Skeletal muscle satellite cell (primary cell): ENCODE data around the gene MAGED2.

Experiments used
- H3K27me3 ChIP-seq: 2 replicates; pipeline ENCODE4 v1.7.0; 2013; ENCODE audit warnings: low read length; ENCODE audit not compliant: control insufficient read depth, insufficient read depth
- H3K36me3 ChIP-seq: 2 replicates; pipeline ENCODE4 v1.7.0; 2013; ENCODE audit warnings: mild to moderate bottlenecking, control low read depth, low read length; ENCODE audit not compliant: insufficient read depth
- H3K4me1 ChIP-seq: 2 replicates; pipeline ENCODE4 v1.7.0; 2013; ENCODE audit warnings: low read length; ENCODE audit not compliant: control insufficient read depth, insufficient read depth
- H3K4me2 ChIP-seq: 2 replicates; pipeline ENCODE4 v1.7.0; 2013; ENCODE audit warnings: mild to moderate bottlenecking, low read length
- H3K4me3 ChIP-seq: 2 replicates; pipeline ENCODE4 v1.7.0; 2013; ENCODE audit warnings: low read length
- H3K9ac ChIP-seq: 2 replicates; pipeline ENCODE4 v1.7.0; 2013; ENCODE audit warnings: mild to moderate bottlenecking, low read depth, low read length, moderate library complexity
- H3K9me3 ChIP-seq: replicated peaks from 2 replicates; pipeline ENCODE4 v1.7.0; 2013; ENCODE audit warnings: mild to moderate bottlenecking, control low read depth, low read length

The MAGED2 gene

GRCh38 chrX:54794795-54795194, 12.8 kb upstream of the MAGED2 start:
- Histone ChIP-seq H3K9ac (no peak overlapping the region), H3K9me3 (no peaks in the 10 kb centered on the region), H3K27me3 (peaks cover 10% of the 10 kb centered on the region), H3K36me3 (no peaks in the 10 kb centered on the region), H3K4me3 (no peak overlapping the region), H3K4me1 (no peaks in the 10 kb centered on the region), H3K4me2 (no peak overlapping the region)

GRCh38 chrX:54798137-54798536, 9.4 kb upstream of the MAGED2 start, which contains the start of gene ITIH6:
ITIH6 (minus strand) TSS chrX:54798255; CDS start chrX:54798210, 45 bp downstream.
- Histone ChIP-seq H3K9me3 (no peaks in the 10 kb centered on the region), H3K9ac (no peak within 1 kb of the TSS)

GRCh38 chrX:54799046-54799445, 8.5 kb upstream of the MAGED2 start:
- no peaks in the 10 kb centered on the region for H3K4me1 ChIP-seq
- H3K4me2 ChIP-seq = no peak overlapping the region
- no peaks in the 10 kb centered on the region for H3K36me3 ChIP-seq
- no peak overlapping the region for H3K4me3 ChIP-seq
- no peak overlapping the region for H3K9ac ChIP-seq
- H3K9me3 ChIP-seq = no peaks in the 10 kb centered on the region
- H3K27me3 ChIP-seq = peaks cover 30% of the 10 kb centered on the region

More at GRCh38 chrX:54798137-54798536, 9.4 kb upstream of the MAGED2 start, which contains the start of gene ITIH6:
- peaks cover 21% of the 10 kb centered on the region for H3K27me3 ChIP-seq
- no peaks in the 10 kb centered on the region for H3K36me3 ChIP-seq
- no peaks in the 10 kb centered on the region for H3K4me1 ChIP-seq
- H3K4me2 ChIP-seq = no peak within 1 kb of the TSS
- no peak within 1 kb of the TSS for H3K4me3 ChIP-seq

GRCh38 chrX:54808109-54808604, 612 bp downstream of the MAGED2 start:
- Histone ChIP-seq H3K4me3 (peak overlapping the region; percentile 82), H3K4me2 (peak overlapping the region; percentile 90), H3K9ac (peak overlapping the region; percentile 89), H3K9me3 (no peaks in the 10 kb centered on the region), H3K27me3 (peaks cover 25% of the 10 kb centered on the region), H3K4me1 (peaks cover 6% of the 10 kb centered on the region), H3K36me3 (peaks cover 17% of the 10 kb centered on the region)

GRCh38 chrX:54808605-54809483, 1.3 kb downstream of the MAGED2 start:
- Histone ChIP-seq H3K4me1 (peaks cover 6% of the 10 kb centered on the region), H3K27me3 (peaks cover 18% of the 10 kb centered on the region), H3K9me3 (no peaks in the 10 kb centered on the region), H3K4me3 (peak overlapping the region; percentile 82), H3K36me3 (peaks cover 23% of the 10 kb centered on the region), H3K9ac (peak overlapping the region; percentile 89), H3K4me2 (peak overlapping the region; percentile 90)

- Histone ChIP-seq H3K36me3 (peaks cover 40% of the 10 kb centered on the region), H3K4me2 (peak overlapping the region; percentile 87), H3K9me3 (no peaks in the 10 kb centered on the region), H3K4me3 (peak overlapping the region; percentile 75), H3K27me3 (peaks cover 10% of the 10 kb centered on the region), H3K4me1 (peaks cover 6% of the 10 kb centered on the region), H3K9ac (no peak overlapping the region)
These were observed 3.0 kb downstream of the MAGED2 start for GRCh38 chrX:54810532-54810931.

GRCh38 chrX:54811301-54811885, 3.8 kb downstream of the MAGED2 start:
- peaks cover 44% of the 10 kb centered on the region for H3K36me3 ChIP-seq
- H3K9me3 ChIP-seq = no peaks in the 10 kb centered on the region
- H3K27me3 ChIP-seq = peaks cover 1% of the 10 kb centered on the region
- no peak overlapping the region for H3K9ac ChIP-seq
- H3K4me3 ChIP-seq = no peak overlapping the region
- peaks cover 6% of the 10 kb centered on the region for H3K4me1 ChIP-seq
- H3K4me2 ChIP-seq = no peak overlapping the region

GRCh38 chrX:54812306-54812705, 4.8 kb downstream of the MAGED2 start:
- no peak overlapping the region for H3K9ac ChIP-seq
- H3K9me3 ChIP-seq = no peaks in the 10 kb centered on the region
- no peaks in the 10 kb centered on the region for H3K27me3 ChIP-seq
- H3K4me3 ChIP-seq = no peak overlapping the region
- peaks cover 6% of the 10 kb centered on the region for H3K4me1 ChIP-seq
- no peak overlapping the region for H3K4me2 ChIP-seq
- peaks cover 44% of the 10 kb centered on the region for H3K36me3 ChIP-seq

GRCh38 chrX:54817220-54817820, 9.8 kb downstream of the MAGED2 start:
- Histone ChIP-seq H3K4me3 (no peak overlapping the region), H3K9ac (no peak overlapping the region), H3K36me3 (peaks cover 31% of the 10 kb centered on the region), H3K9me3 (no peaks in the 10 kb centered on the region), H3K4me1 (no peaks in the 10 kb centered on the region), H3K27me3 (no peaks in the 10 kb centered on the region), H3K4me2 (no peak overlapping the region)

- H3K4me1 ChIP-seq = no peaks in the 10 kb centered on the region
- no peaks in the 10 kb centered on the region for H3K27me3 ChIP-seq
- no peak overlapping the region for H3K4me3 ChIP-seq
- no peak overlapping the region for H3K9ac ChIP-seq
- H3K4me2 ChIP-seq = no peak overlapping the region
- H3K36me3 ChIP-seq = peaks cover 27% of the 10 kb centered on the region
- H3K9me3 ChIP-seq = no peaks in the 10 kb centered on the region
These were observed 10.7 kb downstream of the MAGED2 start for GRCh38 chrX:54818221-54818620.

GRCh38 chrX:54819201-54819600, 11.7 kb downstream of the MAGED2 start:
- Histone ChIP-seq H3K4me3 (no peak overlapping the region), H3K9ac (no peak overlapping the region), H3K4me2 (no peak overlapping the region), H3K4me1 (no peaks in the 10 kb centered on the region), H3K36me3 (peaks cover 17% of the 10 kb centered on the region), H3K9me3 (no peaks in the 10 kb centered on the region), H3K27me3 (no peaks in the 10 kb centered on the region)
